GM13977 (cell line): Measurements from ENCODE around the gene INTS6L.

ENCODE experiments used
- DNase-seq: peaks from one replicate; pipeline ENCODE4 v3.0.0; 2012; ENCODE audit warnings: low spot score
- CTCF ChIP-seq: IDR thresholded peaks from 2 replicates; pipeline ENCODE4 v1.5.1; 2012; ENCODE audit warnings: mild to moderate bottlenecking, control low read depth; ENCODE audit not compliant: insufficient read depth; ENCODE audit errors: extremely low read depth, missing control alignments
- in situ Hi-C: fragments of 300-500 bp; cut with MboI; formaldehyde crosslinking; loops from one replicate; pipeline ENCODE4 v1.12.0; 2022; ENCODE audit warnings: low sequenced_read_pairs, low pct_unique_long_range_greater_than_20kb, mixed read lengths, inconsistent platforms; ENCODE audit not compliant: unreplicated experiment

INTS6L gene

DNA sequence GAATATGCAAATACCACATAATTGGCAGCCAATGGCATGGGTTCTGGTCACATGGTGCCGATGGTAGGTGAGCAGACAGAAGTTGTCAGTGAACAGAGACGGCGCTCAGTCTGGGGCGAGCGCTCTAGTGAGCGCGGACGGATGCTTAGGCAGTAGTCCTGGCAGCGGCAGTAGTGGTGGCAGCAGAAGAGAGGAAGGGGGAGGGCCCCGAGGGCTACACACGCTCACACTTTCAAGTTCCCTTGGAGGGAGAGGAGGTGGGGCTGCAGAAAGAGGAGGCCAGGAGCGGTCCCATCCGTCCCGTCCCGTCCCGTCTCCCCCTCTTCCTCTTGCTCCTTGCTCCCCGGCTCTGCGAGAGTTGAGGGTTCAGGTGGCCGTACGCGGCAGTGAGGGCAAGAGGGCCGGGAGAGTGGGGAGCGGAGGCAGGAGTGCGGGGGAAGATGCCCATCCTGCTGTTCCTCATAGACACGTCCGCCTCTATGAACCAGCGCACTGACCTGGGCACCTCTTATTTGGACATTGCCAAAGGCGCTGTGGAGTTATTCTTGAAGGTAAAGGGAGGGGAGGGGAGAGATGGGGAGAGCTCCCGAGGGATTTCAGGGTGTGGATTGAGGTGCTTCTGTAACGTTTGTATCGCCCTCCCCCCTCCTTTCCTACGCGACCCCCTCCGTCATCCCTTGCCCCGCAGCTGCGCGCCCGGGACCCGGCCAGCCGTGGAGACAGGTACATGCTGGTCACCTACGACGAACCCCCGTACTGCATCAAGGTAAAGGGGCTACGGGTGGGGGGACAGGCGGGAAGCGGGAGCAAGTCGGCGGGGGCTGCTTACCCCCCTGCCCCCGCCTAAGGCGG is at the start of gene INTS6L:
INTS6L (plus strand) TSS at position 108 of the 852 bp plus-strand sequence; CDS start at position 441, 333 bp downstream.
- TF ChIP-seq CTCF = no peak
- in situ Hi-C loops = no loop called here
- peak; percentile 64 for DNase-seq

GRCh38 chrX:135476378-135476777 is 44.1 kb upstream of the INTS6L start:
- in situ Hi-C loops = loop anchor here (25.0 kb wide), 1 partner anchor 289 kb away; no protein-coding TSS in a partner anchor
- TF ChIP-seq CTCF = no peak
- DNase-seq = no peak

GRCh38 chrX:135477576-135477975 is 42.9 kb upstream of the INTS6L start:
- peak; percentile 56 for TF ChIP-seq CTCF
- DNase-seq = peak; percentile 9
- in situ Hi-C loops = loop anchor here (25.0 kb wide), 1 partner anchor 290 kb away; no protein-coding TSS in a partner anchor

- DNase-seq = no peak
- no peak for TF ChIP-seq CTCF
- in situ Hi-C loops = loop anchor here (25.0 kb wide), 1 partner anchor 293 kb away; no protein-coding TSS in a partner anchor
Measured at GRCh38 chrX:135480076-135480475, 40.4 kb upstream of the INTS6L start.

DNA sequence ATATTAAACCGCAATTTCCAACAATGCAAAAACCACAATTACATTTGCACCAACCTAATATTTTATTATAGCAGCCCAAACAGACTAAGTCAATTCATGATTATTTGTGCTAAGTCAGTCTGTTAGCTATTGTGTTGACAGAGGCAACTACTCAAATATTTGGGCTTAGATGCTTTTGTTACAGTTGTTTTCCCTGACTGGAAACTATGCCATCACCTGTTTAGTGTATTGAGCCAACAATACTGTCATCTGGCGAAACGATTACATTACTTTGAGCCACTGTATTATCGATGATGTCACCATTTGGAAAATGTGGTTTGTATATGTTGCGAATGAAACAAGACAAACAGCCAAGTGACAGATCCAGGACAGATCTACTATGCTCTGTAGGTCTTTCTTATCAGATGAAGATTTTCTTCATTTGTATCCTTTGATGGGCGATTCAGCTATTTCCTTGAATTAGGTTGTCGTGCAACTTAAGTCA is 38.7 kb upstream of the INTS6L start:
- in situ Hi-C loops = loop anchor here (25.0 kb wide), 1 partner anchor 294 kb away; no protein-coding TSS in a partner anchor
- no peak for DNase-seq
- no peak for TF ChIP-seq CTCF

GRCh38 chrX:135484641-135485289 is 35.7 kb upstream of the INTS6L start:
- peak; percentile 14 for DNase-seq
- TF ChIP-seq CTCF = peak; percentile 57
- in situ Hi-C loops = loop anchor here (25.0 kb wide), 1 partner anchor 297 kb away; no protein-coding TSS in a partner anchor
